Activated CD8-positive, alpha-beta memory T cell treated with anti-CD3 and anti-CD28 coated beads, Interleukin-2, amount 50 U/mL, for 24 hours (primary cell): ENCODE data around the gene MR1.
A peak's percentile ranks its signal among the peaks of the same experiment; 100 is the strongest.

ENCODE experiments used
- DNase-seq: peaks from one replicate; pipeline ENCODE4 v3.0.0-alpha.2; 2020; ENCODE audit errors: extremely low read depth

Gene MR1

GRCh38 chr1:181091309-181092040 lies 57.7 kb downstream of the MR1 start:
- DNase-seq: no peak

GRCh38 chr1:181092056-181092455 lies 58.3 kb downstream of the MR1 start:
- no peak for DNase-seq

GRCh38 chr1:181092883-181093458 lies 59.2 kb downstream of the MR1 start:
- no peak for DNase-seq

DNA sequence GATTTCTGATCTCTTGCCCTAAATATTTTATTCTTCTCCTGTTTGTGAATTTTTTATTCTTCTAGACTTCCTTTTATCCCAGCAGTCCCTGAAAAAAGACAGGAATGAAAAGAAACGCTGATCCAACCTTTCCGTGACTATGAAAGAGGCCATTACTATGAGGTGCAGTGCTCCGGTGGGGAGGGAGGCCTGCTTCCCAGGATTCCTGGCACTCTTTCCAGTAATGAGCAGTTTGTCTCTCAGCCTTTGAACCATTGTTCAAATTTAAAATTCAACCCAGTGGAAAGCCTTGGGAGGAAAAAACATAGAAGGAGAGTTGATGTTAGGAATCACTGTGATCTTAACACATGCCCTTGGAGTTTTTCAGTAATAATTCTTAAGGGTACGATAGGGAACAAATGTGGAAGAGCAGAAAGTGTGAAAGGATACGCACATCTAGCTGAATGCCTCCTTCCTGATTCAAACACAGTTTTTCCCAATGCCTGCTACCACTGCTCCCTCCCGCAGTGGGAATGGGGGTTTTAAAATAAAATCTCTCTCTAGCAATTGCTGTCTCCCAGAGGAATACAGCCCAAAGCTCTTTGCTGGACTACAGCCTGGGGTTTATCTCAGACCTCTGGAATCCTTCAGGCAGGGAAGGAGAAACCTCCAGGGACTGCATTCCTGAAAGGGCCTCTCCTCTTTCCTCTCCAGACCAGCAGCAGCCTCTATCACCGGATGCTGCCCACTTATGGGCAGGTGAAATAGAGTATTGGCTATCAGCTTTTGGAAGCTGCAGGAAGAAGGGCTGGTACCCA lies 60.8 kb downstream of the MR1 start:
- no peak for DNase-seq

DNA sequence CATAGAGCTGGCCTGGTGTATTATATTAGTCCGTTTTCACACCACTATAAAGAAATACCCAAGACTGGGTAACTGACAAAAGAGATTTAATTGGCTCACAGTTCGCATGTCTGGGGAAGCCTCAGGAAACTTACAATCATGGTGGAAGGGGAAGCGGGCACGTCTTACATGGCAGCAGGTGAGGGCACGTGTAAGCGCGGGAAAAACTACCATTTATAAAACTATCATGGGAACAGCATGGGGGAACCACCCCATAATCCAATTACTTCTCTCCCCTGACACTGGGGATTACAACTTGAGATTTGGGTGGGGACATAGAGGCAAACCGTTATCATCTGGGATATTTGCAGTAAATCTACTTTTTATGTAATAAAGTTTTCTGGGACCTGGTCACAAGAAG lies 61.5 kb downstream of the MR1 start:
- DNase-seq: no peak

DNA sequence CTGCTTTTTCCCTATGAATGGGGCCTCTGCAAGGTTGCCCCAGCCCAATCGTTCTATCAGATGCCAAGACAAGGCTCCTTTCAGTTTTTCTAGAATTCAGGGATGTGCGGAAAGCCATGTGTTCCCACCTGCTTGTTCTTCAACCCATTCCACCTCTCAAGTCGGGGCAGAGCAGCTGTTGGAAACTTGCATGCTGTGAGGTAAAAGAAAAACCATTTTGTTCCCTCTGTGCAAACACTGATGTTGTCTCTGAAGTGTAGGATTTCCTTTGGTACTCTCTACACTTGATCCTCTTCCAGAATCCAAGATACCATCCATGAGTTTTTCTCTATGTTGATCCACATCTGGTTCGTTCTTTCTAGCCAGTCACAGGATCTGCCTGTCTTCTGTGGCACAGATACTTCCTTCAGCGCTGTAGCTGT lies 62.0 kb downstream of the MR1 start:
- DNase-seq: no peak

GRCh38 chr1:181097242-181097641 lies 63.5 kb downstream of the MR1 start:
- DNase-seq: no peak

DNA sequence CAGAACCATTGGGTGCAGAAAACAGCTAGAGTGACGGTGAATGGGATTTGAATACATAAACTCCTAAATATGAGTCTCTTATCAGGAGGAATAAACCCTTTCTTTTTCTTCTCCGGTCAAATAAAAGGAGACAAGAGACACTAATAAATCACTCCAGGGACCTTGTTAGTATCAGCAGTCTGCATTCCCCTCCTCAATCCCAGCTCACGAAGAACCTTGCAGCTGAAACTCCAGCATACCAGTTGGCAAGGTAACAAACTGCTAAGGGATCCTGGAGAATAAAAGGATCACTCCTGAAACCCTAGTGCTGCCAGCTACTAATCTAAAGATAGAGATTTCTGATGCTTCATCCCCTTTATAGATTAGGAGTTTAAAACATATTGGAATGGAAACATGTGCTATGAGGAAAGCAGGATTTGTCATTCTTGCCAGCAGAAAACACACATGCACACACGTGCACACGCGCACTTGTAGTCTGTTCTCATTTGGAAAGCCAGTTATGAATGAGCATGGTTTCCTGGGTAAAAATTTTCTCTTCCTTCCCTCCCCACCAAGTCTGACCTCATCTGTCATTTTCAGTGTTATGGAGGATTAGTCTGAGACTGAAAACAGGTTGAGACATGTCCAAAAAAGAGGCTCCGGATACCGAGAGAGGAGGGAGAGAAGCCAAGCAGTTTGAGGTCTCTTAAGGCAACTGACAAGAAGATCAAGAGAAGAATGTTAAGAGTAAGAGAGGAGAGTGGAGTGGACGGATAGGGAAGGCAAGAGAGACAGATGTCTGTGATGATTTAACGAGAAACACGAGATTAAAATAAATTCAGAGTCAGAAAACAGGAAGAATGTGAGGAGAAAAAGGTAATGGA lies 65.6 kb downstream of the MR1 start:
- no peak for DNase-seq

- DNase-seq: no peak
Observed at GRCh38 chr1:181100015-181100905, 66.5 kb downstream of the MR1 start.

DNA sequence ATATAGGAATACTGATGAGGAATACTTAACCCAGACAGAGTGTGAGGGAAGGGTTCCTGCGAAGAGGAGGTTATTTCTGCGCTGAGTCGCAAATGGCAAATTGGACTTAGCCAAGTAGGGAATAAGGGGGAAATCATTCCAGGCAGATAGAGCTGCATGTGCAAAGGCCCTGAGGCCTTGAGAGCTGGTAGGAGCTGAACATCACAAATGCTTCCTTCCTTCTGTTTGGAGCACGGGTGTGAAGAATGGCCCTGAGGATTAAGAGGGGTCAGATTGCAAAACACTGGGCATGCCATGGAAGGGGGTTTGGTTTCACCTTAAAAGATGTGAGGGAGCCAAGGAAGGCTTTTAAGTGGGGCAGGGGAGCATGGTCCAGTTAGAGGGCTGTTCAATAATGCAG lies 67.2 kb downstream of the MR1 start:
- DNase-seq: no peak

- no peak for DNase-seq
Observed at GRCh38 chr1:181101581-181102226, 67.9 kb downstream of the MR1 start.

DNA sequence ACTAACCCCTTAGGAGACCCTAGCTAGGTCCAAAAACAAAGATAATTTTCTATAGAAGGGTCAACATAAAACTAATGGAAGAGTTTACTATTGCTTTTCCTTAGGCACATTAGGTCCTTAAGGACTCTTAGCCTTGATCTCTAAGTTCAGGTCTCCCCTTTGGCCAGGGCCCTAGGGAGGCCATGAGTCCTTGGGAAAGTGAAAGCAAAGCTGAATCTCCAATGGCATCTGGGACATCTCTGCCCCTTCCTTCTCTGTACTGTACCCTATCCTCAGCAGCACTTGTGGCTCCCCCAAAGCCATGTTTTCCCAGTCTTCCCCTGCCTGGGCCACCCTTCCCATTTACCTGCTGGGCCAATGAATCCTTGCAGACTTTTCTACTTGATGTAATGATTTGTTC lies 69.1 kb downstream of the MR1 start:
- DNase-seq: no peak

DNA sequence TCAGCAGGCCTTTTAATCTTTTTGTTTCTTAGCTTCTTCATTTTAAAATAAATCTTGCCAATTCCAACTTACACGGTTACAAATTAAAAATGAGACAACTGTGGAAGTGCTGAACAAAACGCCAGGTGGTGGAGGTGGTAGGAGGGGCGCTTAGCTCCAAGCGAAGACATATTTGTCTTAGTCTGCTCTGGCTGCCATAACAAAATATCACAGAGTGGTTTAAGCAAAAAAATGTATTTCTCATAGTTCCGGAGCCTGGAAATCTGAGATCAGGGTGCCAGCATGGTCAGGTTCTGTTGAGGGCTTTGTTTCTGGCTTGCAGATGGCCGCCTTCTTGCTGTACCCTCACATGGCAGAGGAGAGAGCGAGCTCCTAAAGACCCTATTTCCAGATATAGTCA lies 69.6 kb downstream of the MR1 start:
- DNase-seq: no peak

- DNase-seq: no peak
Observed at GRCh38 chr1:181104042-181104789, 70.4 kb downstream of the MR1 start.

DNA sequence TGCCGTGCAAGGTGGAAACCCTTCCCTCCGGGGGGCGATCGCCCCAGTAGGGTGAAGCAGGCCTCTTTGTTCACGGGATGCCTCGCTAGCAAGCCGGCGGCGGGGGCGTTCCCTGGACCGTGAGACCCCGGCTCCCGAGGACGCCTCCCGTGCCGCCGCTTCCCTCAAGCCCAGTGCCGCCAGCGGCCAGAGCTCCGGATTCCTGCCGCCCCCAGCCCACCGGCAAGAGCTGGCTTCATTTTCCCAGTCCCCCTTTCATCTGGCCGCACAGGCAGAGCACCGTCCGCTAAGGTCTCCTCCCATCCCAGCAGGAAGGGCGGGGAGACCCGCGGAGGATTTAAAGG lies 71.0 kb downstream of the MR1 start:
- no peak for DNase-seq

GRCh38 chr1:181105134-181106021 lies 71.6 kb downstream of the MR1 start:
- peak; percentile 77 for DNase-seq

GRCh38 chr1:181106022-181106312 lies 72.2 kb downstream of the MR1 start:
- no peak for DNase-seq

DNA sequence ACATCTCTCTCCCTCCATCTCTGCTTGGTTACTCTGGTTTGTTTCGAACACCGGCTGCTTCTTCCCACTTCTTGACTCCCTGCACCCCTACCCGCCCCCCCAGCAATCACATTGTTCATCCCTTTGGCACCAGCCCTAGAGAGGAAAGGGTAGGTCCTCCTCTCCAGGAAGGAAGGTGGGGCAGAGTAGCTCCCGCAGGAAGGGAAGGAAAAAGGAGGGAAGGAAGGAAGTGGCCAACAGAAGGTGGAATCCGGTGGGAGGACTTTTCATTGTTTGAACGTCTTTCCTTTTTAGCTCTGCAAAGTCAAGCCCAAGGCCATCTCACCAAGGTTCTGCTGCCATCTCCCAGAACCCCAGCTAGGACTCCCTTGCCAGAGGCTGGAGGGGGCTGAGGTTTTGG lies 72.7 kb downstream of the MR1 start:
- DNase-seq: no peak

DNA sequence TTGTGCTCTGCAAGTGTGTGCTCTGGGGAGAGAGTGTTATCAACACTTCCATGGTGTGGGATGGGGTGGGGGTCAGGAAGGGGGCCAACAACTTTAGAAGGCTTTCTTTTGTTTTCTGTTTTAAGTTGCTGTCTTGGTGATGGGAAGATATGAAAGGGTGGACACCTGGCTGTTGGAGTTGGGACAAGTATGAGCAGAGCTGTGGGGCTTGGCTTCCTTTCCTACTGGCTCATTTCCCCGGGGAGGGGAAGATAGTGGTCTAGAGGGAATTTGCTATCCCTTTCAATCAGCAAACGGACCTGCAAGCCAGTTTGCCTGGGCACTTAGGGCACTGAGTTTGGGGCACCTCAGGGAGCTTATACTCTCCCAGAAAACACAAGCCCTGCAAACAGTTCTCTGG lies 73.9 kb downstream of the MR1 start:
- no peak for DNase-seq
